ENCODE measurements around the gene RUBCN.
"Not testable (repeated sequence)": the region's sequence is repeated elsewhere in the genome, so short reads cannot be mapped to it uniquely, and the experiment has no call there.

Gene RUBCN

GRCh38 chr3:197680955-197681521, 55.7 kb downstream of the RUBCN start:
- no peak for DNase-seq

GRCh38 chr3:197675951-197676350, 60.8 kb downstream of the RUBCN start:
- no peak for DNase-seq

- no peak for DNase-seq
Observed at GRCh38 chr3:197675563-197675860, 61.2 kb downstream of the RUBCN start.

GRCh38 chr3:197674741-197675562, 61.8 kb downstream of the RUBCN start:
- DNase-seq, result no peak

GRCh38 chr3:197673170-197673569, 63.5 kb downstream of the RUBCN start:
- DNase-seq, result no peak

- no peak for DNase-seq
Observed at GRCh38 chr3:197670361-197670760, 66.3 kb downstream of the RUBCN start.

GRCh38 chr3:197667968-197668367, 68.7 kb downstream of the RUBCN start:
- DNase-seq, result no peak

GRCh38 chr3:197667293-197667692, 69.4 kb downstream of the RUBCN start:
- DNase-seq, result not testable (repeated sequence)

GRCh38 chr3:197666221-197666842, 70.4 kb downstream of the RUBCN start:
- DNase-seq, result not testable (repeated sequence)

GRCh38 chr3:197665549-197665948, 71.2 kb downstream of the RUBCN start:
- DNase-seq, result not testable (repeated sequence)

GRCh38 chr3:197665142-197665491, 71.6 kb downstream of the RUBCN start:
- DNase-seq, result not testable (repeated sequence)

GRCh38 chr3:197664414-197665141, 72.1 kb downstream of the RUBCN start:
- DNase-seq, result not testable (repeated sequence)

- DNase-seq, result not testable (repeated sequence)
Observed at GRCh38 chr3:197663367-197664140, 73.2 kb downstream of the RUBCN start.

- DNase-seq, result not testable (repeated sequence)
Observed at GRCh38 chr3:197662352-197662751, 74.4 kb downstream of the RUBCN start.

GRCh38 chr3:197661874-197662273, 74.8 kb downstream of the RUBCN start:
- DNase-seq, result not testable (repeated sequence)

GRCh38 chr3:197661234-197661834, 75.4 kb downstream of the RUBCN start:
- DNase-seq, result not testable (repeated sequence)

- DNase-seq, result not testable (repeated sequence)
Observed at GRCh38 chr3:197659701-197660100, 77.0 kb downstream of the RUBCN start.

- DNase-seq, result not testable (repeated sequence)
Observed at GRCh38 chr3:197659144-197659543, 77.6 kb downstream of the RUBCN start.

GRCh38 chr3:197658706-197659105, 78.0 kb downstream of the RUBCN start:
- not testable (repeated sequence) for DNase-seq

- not testable (repeated sequence) for DNase-seq
Observed at GRCh38 chr3:197657541-197658292, 79.0 kb downstream of the RUBCN start.

- DNase-seq, result not testable (repeated sequence)
Observed at GRCh38 chr3:197656960-197657359, 79.7 kb downstream of the RUBCN start.

All from NCI-H187 treated with DMSO at 0.1 percent for 48 hours (cell line).